ENCODE data around the gene RAD51B.

Gene RAD51B

GRCh38 chr14:68771631-68772030 is 952.1 kb downstream of the RAD51B start:
- no peak overlapping the region for H3K4me3 ChIP-seq (ENCODE audit: low read depth, low read length)
- TF ChIP-seq CTCF (IDR thresholded peaks at IDR 0.05; ENCODE audit: low read depth, low read length) = no peak

GRCh38 chr14:68772761-68773381 is 953.3 kb downstream of the RAD51B start:
- no peak for TF ChIP-seq CTCF (IDR thresholded peaks at IDR 0.05; ENCODE audit: low read depth, low read length)
- H3K4me3 ChIP-seq (ENCODE audit: low read depth, low read length) = no peak overlapping the region

- H3K4me3 ChIP-seq (ENCODE audit: low read depth, low read length) = no peak overlapping the region
- no peak for TF ChIP-seq CTCF (IDR thresholded peaks at IDR 0.05; ENCODE audit: low read depth, low read length)
These were observed 955.4 kb downstream of the RAD51B start for GRCh38 chr14:68774771-68775613.

GRCh38 chr14:68775614-68776126 is 956.1 kb downstream of the RAD51B start:
- no peak for TF ChIP-seq CTCF (IDR thresholded peaks at IDR 0.05; ENCODE audit: low read depth, low read length)
- H3K4me3 ChIP-seq (ENCODE audit: low read depth, low read length) = no peak overlapping the region

- H3K4me3 ChIP-seq (ENCODE audit: low read depth, low read length) = no peak overlapping the region
- no peak for TF ChIP-seq CTCF (IDR thresholded peaks at IDR 0.05; ENCODE audit: low read depth, low read length)
These were observed 958.1 kb downstream of the RAD51B start for GRCh38 chr14:68777644-68778043.
